HG02763 (cell line): Measurements from ENCODE around the gene PPM1E.
"Not testable (repeated sequence)": the region's sequence is repeated elsewhere in the genome, so short reads cannot be mapped to it uniquely, and the experiment has no call there.

ENCODE experiments used
- ATAC-seq: cut with Tn5 transposase; IDR thresholded peaks from one replicate; pipeline ENCODE4 v1.9.1; 2021; ENCODE audit warnings: mild to moderate bottlenecking, moderate library complexity; ENCODE audit not compliant: unreplicated experiment

The PPM1E gene

DNA sequence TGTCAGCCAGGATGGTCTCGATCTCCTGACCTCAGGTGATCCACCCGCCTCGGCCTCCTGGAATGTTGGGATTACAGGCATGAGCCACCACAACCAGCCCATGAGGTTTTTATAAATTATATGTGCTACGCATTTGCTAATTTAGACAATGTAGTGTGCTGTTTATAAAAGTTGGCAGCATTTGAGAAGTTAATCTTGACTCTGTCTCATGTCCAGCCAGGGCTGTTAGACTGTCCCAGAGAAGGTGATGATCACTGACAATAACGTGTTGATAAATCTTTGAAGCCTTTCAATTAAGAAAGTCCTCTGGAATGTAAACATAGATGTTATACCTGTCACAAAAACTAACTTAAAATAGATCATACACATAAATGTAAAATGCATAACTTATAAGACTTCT, 82.0 kb downstream of the PPM1E start:
- ATAC-seq, result no peak

GRCh38 chr17:58840820-58841612, 85.4 kb downstream of the PPM1E start:
- no peak for ATAC-seq

DNA sequence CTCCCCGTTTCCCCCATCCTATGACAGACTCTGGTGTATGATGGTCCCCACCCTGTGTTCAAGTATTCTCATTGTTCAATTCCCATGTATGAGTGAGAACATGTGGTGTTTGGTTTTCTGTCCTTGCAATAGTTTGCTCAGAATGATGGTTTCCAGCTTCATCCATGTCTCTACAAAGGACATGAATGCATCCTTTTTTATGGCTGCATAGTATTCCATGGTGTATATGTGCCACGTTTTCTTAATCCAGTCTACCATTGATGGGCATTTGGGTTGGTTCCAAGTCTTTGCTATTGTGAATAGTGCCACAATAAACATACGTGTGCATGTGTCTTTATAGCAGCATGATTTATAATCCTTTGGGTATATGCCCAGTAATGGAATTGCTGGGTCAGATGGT, 90.8 kb downstream of the PPM1E start:
- not testable (repeated sequence) for ATAC-seq

GRCh38 chr17:58850106-58850505, 94.5 kb downstream of the PPM1E start:
- ATAC-seq, result not testable (repeated sequence)

DNA sequence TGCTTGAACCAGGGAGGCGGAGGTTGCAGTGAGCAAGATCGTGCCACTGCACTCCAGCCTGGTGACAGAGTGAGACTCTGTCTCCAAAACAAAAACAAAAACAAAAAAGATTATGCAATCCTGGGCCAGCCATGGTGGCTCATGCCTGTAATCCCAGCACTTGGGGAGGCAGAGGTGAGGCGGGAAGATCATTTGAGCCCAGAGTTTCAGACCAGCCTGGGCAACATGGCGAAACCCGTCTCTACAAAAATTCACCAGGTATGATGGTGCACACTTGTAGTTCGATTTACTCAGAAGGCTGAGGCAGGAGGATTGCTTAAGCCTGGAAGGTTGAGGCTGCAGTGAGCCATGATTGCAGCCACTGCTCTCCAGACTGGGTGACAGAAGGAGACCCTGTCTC, 109.6 kb downstream of the PPM1E start:
- ATAC-seq, result no peak

DNA sequence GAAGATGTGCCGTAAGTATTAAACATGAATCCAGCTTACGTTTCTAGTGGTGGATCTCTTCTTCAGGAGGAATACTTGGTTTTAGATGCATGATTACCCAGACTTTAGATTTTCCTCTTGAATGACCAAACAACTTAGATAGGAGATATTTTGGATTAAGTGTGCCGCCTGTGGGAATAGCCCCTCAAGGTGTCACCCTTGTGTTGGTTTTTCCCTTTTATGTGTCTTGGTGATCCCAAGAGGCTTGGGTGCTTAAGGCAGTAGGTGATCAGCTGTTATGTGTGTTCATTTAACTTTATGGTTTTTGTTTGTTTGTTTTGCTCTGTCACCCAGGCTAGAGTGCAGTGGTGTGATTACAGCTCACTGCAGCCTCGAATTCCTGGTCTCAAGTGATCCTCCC, 115.1 kb downstream of the PPM1E start:
- ATAC-seq, result no peak

DNA sequence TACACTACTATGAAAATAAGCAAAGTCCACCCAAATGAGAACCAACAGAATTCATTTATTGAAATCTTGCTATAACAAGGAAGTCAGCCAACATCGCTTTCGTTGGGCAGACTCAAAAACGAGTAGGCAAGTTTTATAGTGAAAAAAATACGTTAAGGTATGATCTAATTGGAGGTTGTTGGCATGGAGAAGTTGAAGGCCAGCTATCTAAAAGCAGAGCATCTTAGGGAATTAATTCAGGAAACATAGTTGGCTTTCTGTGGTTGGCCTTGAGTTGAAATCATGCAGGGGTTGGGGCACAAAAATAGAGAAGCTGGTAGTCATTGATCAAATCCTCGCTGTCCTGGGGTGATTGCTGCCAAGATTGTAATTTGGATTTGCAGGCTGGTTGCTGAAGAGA, 118.3 kb downstream of the PPM1E start:
- ATAC-seq, result no peak

- no peak for ATAC-seq
These were observed 119.6 kb downstream of the PPM1E start for GRCh38 chr17:58875261-58875660.

GRCh38 chr17:58884161-58884560, 128.5 kb downstream of the PPM1E start:
- no peak for ATAC-seq

DNA sequence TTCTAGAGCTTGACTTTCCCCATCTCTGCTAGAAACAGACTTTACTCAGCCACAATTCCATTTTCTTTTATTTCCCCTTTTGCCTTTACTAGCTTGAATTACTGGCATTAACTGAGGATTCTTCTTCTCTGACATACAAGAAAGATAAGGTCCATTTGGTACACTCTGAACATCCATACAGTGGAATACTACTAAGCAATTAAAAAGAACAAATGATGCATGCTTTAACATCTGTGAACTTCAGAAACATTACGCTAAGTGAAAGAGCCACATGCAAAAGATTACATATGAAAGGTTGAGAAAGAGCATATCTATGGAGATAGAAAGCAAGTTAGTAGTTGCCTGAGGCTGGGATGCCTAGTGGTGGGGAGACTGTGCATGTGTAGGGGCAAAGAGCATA, 130.9 kb downstream of the PPM1E start:
- no peak for ATAC-seq

GRCh38 chr17:58889928-58890327, 134.3 kb downstream of the PPM1E start:
- no peak for ATAC-seq

DNA sequence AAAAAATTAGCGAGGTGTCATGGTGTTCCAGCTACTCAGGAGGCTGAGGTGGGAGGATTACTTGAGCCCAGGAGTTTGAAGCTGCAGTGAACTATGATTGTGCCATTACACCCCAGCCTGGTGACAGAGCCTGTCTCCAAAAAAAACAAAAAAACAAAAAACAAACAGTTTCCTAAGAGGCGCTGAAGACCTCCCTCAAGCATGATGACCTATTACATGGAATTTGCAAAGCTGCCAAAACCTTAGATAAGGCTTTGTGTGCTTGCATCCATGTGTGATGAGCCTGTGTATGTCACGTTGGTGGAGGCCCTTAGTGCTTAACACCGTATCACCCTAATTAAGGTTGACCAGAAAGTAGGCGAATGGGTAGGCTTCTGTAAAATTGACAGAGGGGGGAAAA, 143.5 kb downstream of the PPM1E start:
- ATAC-seq, result no peak

GRCh38 chr17:58902322-58902721, 146.7 kb downstream of the PPM1E start:
- no peak for ATAC-seq

DNA sequence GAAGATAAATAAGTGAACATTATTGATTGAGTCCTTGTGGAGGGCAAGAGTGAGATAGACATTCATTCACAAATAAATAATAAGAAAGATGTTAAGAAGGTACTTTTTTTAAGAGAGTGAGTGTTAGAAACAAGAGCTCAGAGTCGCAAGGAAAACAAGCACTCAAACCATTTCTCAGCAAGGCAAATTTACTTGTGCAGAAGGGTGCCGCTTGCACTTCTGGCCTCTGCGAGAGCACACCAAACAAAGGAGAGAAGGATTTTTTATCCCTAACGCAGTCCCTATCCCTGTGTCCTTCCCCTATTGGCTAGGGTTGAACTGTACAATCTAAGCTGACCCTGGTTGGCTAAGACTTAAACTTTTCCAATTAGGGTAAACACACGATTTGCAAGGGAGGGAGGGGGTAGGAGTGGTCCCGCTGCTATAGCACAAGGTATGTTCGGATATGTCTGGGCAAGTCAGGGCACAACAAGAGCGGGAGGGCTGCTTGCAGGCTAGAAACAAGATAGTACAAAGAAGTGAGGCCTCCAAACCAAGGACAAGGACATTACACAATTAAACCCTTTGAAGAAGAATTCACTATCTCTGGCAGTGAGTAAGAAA, 156.2 kb downstream of the PPM1E start:
- no peak for ATAC-seq

GRCh38 chr17:58913552-58913951, 157.9 kb downstream of the PPM1E start:
- ATAC-seq, result no peak

DNA sequence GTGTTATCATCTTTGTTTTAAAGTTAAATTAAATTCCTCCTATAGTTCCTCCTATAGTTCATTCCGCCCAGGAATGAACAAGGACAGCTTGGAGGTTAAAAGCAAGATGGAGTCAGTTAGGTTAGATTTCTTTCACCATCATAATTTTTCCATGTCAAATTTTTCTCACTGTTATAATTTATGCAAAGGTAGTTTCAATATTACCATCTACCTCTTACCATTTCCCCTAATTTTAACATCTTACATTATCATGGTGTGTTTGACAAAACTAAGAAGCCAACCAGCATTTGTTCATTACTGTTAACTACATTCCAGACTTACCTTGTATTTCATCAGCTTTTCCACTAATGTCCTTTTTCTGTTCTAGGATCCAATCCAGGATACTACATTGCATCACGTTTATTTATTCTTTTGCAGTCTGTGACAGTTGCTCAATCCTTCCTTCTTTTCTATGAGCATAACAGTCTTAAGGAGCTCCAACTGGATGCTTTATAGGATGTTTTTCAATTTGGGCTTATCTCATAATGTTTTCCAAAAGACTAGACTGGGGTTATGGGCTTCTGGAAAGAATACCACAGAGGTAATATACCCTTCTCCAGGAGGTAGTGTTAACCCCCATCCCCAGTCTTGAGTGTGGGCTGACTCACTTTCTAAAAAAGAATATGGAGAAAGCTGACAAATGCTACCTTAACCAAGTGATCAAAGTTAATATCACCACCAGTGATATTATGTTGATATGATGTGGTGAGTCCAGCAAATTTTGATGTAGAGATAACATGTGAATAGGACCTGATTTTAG, 158.5 kb downstream of the PPM1E start:
- ATAC-seq, result no peak

DNA sequence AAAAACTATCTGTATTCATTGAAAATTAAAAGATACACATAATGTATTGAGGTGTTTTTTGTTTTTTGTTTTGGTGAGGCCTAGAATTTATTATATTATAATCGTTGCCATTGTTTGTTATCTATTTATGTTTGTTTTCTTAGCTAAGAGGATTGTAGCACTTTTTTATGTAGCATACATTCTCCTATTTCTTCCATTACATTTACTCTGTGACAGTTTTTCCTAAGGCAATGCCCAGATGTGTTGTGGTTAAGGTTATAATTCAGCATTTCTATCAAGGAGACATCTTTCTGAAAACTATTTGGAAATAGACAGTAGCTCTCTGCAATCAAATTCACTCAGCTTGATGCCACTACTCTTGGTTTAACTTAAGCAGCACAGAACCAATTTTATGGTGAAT, 161.6 kb downstream of the PPM1E start:
- no peak for ATAC-seq

DNA sequence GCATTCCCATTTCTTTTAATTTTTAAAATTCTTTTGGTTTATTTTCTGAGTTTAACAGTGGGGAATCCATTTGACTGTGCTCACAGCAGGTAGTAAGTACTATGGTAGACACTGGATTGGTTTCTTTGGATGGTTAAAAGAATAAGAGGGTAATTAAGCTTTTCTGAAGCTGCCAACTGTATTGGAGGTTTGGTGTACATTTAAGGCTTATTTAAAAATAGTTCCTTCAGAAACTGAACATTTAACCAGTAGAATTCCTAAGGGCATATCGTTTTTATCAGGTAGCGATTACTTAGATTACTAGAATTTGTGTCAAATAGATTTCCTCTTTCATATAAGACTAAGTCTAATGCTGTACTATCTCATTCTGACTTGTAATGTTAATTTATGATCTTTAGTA, 162.4 kb downstream of the PPM1E start:
- ATAC-seq, result no peak

GRCh38 chr17:58918884-58919283, 163.2 kb downstream of the PPM1E start:
- no peak for ATAC-seq

DNA sequence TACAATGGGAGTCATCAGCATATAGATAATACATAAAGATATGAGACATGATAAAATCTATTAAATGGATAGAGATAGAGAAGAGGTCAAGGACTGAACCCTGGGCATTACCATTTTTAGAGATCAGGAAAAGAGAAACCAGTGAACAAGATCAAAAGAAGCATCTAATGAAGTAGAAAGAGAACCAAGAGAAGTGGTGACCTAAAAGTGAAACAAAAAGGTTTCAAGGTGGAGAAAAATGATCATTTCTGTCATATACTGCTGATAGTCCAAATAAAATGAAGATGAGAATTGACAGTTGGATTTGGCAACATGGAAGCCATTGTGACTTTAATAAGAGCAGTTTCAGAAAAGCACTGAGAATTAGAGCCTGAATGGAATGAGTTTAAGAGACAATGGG, 165.1 kb downstream of the PPM1E start:
- ATAC-seq, result no peak

- ATAC-seq, result no peak
These were observed 177.3 kb downstream of the PPM1E start for GRCh38 chr17:58932956-58933355.

- no peak for ATAC-seq
These were observed 180.6 kb downstream of the PPM1E start for GRCh38 chr17:58936295-58936694.
